ENCODE measurements around the gene MGAT3. TPM values are rescaled to one million over a fixed set of nuclear protein-coding genes. Genes with fewer than 3 reads are reported as not detected.
"Not testable (repeated sequence)": the region's sequence is repeated elsewhere in the genome, so short reads cannot be mapped to it uniquely, and the experiment has no call there.

The MGAT3 gene
- polyA plus RNA-seq, 1 donor from 2014 or later, result 29.1 TPM

- H4K20me1 ChIP-seq (ENCODE audit: insufficient read depth), result no peaks in the 10 kb centered on the region
- TF ChIP-seq RAD21 (conservative IDR thresholded peaks at IDR 0.05), result no peak
- TF ChIP-seq EP300 (conservative IDR thresholded peaks at IDR 0.05; ENCODE audit: poor library complexity, severe bottlenecking), result no peak
- no peak for TF ChIP-seq MXI1 (conservative IDR thresholded peaks at IDR 0.05; ENCODE audit: poor library complexity, severe bottlenecking)
- no peak for TF ChIP-seq SMC3 (conservative IDR thresholded peaks at IDR 0.05; ENCODE audit: poor library complexity)
- TF ChIP-seq EZH2 (IDR thresholded peaks at IDR 0.05; ENCODE audit: borderline replicate concordance, insufficient read depth, low read length, poor library complexity, severe bottlenecking), result no peak
- TF ChIP-seq, protein P1, sequence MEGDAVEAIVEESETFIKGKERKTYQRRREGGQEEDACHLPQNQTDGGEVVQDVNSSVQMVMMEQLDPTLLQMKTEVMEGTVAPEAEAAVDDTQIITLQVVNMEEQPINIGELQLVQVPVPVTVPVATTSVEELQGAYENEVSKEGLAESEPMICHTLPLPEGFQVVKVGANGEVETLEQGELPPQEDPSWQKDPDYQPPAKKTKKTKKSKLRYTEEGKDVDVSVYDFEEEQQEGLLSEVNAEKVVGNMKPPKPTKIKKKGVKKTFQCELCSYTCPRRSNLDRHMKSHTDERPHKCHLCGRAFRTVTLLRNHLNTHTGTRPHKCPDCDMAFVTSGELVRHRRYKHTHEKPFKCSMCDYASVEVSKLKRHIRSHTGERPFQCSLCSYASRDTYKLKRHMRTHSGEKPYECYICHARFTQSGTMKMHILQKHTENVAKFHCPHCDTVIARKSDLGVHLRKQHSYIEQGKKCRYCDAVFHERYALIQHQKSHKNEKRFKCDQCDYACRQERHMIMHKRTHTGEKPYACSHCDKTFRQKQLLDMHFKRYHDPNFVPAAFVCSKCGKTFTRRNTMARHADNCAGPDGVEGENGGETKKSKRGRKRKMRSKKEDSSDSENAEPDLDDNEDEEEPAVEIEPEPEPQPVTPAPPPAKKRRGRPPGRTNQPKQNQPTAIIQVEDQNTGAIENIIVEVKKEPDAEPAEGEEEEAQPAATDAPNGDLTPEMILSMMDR (IDR thresholded peaks at IDR 0.05; ENCODE audit: poor library complexity, severe bottlenecking), result no peak
- TF ChIP-seq POLR2AphosphoS5 (IDR thresholded peaks at IDR 0.05), result no peak
- TF ChIP-seq, protein P2, sequence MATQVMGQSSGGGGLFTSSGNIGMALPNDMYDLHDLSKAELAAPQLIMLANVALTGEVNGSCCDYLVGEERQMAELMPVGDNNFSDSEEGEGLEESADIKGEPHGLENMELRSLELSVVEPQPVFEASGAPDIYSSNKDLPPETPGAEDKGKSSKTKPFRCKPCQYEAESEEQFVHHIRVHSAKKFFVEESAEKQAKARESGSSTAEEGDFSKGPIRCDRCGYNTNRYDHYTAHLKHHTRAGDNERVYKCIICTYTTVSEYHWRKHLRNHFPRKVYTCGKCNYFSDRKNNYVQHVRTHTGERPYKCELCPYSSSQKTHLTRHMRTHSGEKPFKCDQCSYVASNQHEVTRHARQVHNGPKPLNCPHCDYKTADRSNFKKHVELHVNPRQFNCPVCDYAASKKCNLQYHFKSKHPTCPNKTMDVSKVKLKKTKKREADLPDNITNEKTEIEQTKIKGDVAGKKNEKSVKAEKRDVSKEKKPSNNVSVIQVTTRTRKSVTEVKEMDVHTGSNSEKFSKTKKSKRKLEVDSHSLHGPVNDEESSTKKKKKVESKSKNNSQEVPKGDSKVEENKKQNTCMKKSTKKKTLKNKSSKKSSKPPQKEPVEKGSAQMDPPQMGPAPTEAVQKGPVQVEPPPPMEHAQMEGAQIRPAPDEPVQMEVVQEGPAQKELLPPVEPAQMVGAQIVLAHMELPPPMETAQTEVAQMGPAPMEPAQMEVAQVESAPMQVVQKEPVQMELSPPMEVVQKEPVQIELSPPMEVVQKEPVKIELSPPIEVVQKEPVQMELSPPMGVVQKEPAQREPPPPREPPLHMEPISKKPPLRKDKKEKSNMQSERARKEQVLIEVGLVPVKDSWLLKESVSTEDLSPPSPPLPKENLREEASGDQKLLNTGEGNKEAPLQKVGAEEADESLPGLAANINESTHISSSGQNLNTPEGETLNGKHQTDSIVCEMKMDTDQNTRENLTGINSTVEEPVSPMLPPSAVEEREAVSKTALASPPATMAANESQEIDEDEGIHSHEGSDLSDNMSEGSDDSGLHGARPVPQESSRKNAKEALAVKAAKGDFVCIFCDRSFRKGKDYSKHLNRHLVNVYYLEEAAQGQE (IDR thresholded peaks at IDR 0.05; ENCODE audit: borderline replicate concordance), result no peak
- TF ChIP-seq TAF1 (IDR thresholded peaks at IDR 0.05; ENCODE audit: low read depth), result no peak
- peaks cover 15% of the 10 kb centered on the region for H3K36me3 ChIP-seq (ENCODE audit: insufficient read depth, low read length)
- no peaks in the 10 kb centered on the region for H3K9me2 ChIP-seq (ENCODE audit: insufficient read depth, low read length)
- no peak overlapping the region for H3K27ac ChIP-seq (ENCODE audit: low read length)
- H2AFZ ChIP-seq (ENCODE audit: low read depth, low read length), result no peak overlapping the region
- no peaks in the 10 kb centered on the region for H3K9me3 ChIP-seq (ENCODE audit: low read length)
- peak overlapping the region; percentile 97 for H3K4me3 ChIP-seq (ENCODE audit: low read length)
- H3K4me2 ChIP-seq (ENCODE audit: low read length), result peak overlapping the region; percentile 98
- H3K79me2 ChIP-seq (replicated peaks; ENCODE audit: insufficient read depth, low read length), result peaks cover 18% of the 10 kb centered on the region
- peak overlapping the region; percentile 83 for H3K9ac ChIP-seq (ENCODE audit: low read length)
- no peaks in the 10 kb centered on the region for H3F3A ChIP-seq (ENCODE audit: insufficient read depth, low read length, poor library complexity, severe bottlenecking)
- no peaks in the 10 kb centered on the region for H3K27me3 ChIP-seq (ENCODE audit: insufficient read depth, low read depth, low read length)
Observed at GRCh38 chr22:39503630-39504029, 46.8 kb downstream of the MGAT3 start.

DNA sequence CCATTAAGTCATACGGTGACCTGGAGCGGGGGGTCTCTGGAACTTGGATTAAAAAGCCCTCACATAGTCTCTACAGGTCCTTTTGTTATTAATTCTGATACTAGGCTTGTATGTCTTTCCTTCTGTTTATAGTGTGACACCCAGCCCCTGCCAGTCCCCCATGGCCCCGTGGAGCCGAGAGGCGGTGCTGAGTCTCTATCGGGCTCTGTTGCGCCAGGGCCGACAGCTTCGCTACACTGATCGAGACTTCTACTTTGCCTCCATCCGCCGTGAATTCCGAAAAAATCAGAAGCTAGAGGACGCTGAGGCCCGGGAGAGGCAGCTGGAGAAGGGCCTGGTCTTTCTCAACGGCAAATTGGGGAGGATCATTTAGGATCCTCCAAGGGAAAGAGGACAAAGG, 47.3 kb downstream of the MGAT3 start:
- H3K4me2 ChIP-seq (ENCODE audit: low read length), result no peak overlapping the region
- TF ChIP-seq MXI1 (conservative IDR thresholded peaks at IDR 0.05; ENCODE audit: poor library complexity, severe bottlenecking) (no peak), TAF1 (IDR thresholded peaks at IDR 0.05; ENCODE audit: low read depth) (no peak), RAD21 (conservative IDR thresholded peaks at IDR 0.05) (no peak), EP300 (conservative IDR thresholded peaks at IDR 0.05; ENCODE audit: poor library complexity, severe bottlenecking) (no peak), EZH2 (IDR thresholded peaks at IDR 0.05; ENCODE audit: borderline replicate concordance, insufficient read depth, low read length, poor library complexity, severe bottlenecking) (no peak), SMC3 (conservative IDR thresholded peaks at IDR 0.05; ENCODE audit: poor library complexity) (no peak), POLR2AphosphoS5 (IDR thresholded peaks at IDR 0.05) (no peak)
- TF ChIP-seq, protein P1 (IDR thresholded peaks at IDR 0.05; ENCODE audit: poor library complexity, severe bottlenecking), result no peak
- TF ChIP-seq, protein P2 (IDR thresholded peaks at IDR 0.05; ENCODE audit: borderline replicate concordance), result no peak
- H3F3A ChIP-seq (ENCODE audit: insufficient read depth, low read length, poor library complexity, severe bottlenecking), result no peaks in the 10 kb centered on the region
- H4K20me1 ChIP-seq (ENCODE audit: insufficient read depth), result no peaks in the 10 kb centered on the region
- H3K9me3 ChIP-seq (ENCODE audit: low read length), result no peaks in the 10 kb centered on the region
- H2AFZ ChIP-seq (ENCODE audit: low read depth, low read length), result no peak overlapping the region
- no peak overlapping the region for H3K27ac ChIP-seq (ENCODE audit: low read length)
- H3K27me3 ChIP-seq (ENCODE audit: insufficient read depth, low read depth, low read length), result no peaks in the 10 kb centered on the region
- peaks cover 15% of the 10 kb centered on the region for H3K36me3 ChIP-seq (ENCODE audit: insufficient read depth, low read length)
- H3K9me2 ChIP-seq (ENCODE audit: insufficient read depth, low read length), result no peaks in the 10 kb centered on the region
- no peak overlapping the region for H3K9ac ChIP-seq (ENCODE audit: low read length)
- peak overlapping the region; percentile 97 for H3K4me3 ChIP-seq (ENCODE audit: low read length)
- peaks cover 18% of the 10 kb centered on the region for H3K79me2 ChIP-seq (replicated peaks; ENCODE audit: insufficient read depth, low read length)

DNA sequence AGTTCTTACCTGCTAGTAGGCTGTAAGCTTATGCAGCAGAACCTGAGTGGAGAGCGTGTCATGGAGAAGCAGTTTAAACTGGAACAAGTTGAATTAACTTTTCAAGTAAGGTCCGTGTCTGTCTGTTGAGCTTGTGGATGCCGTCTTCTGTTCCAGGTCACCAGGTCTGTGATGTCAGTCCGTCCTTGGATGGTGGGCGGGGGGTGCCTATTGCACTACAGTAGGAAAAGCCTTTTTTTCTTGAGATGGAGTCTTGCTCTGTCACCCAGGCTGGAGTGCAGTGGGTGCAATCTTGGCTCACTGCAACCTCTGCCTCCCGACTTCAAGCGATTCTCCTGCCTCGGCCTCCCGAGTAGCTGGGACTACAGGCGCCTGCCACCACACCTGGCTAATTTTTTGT, 50.2 kb downstream of the MGAT3 start:
- not testable (repeated sequence) for H2AFZ ChIP-seq (ENCODE audit: low read depth, low read length); H3K27me3 ChIP-seq (ENCODE audit: insufficient read depth, low read depth, low read length); H3K9ac ChIP-seq (ENCODE audit: low read length); H3F3A ChIP-seq (ENCODE audit: insufficient read depth, low read length, poor library complexity, severe bottlenecking); H3K9me2 ChIP-seq (ENCODE audit: insufficient read depth, low read length); H3K27ac ChIP-seq (ENCODE audit: low read length); H3K9me3 ChIP-seq (ENCODE audit: low read length); H3K4me3 ChIP-seq (ENCODE audit: low read length); H4K20me1 ChIP-seq (ENCODE audit: insufficient read depth); H3K4me2 ChIP-seq (ENCODE audit: low read length)
- H3K36me3 ChIP-seq (ENCODE audit: insufficient read depth, low read length), result peaks cover 15% of the 10 kb centered on the region
- H3K79me2 ChIP-seq (replicated peaks; ENCODE audit: insufficient read depth, low read length), result peaks cover 20% of the 10 kb centered on the region

Data from neural cell (in vitro differentiated cells).